EL (cell line): ENCODE results near the gene OLFML1.
"Not testable (repeated sequence)": the region's sequence is repeated elsewhere in the genome, so short reads cannot be mapped to it uniquely, and the experiment has no call there.

Experiments used
- DNase-seq: peaks from one replicate; pipeline ENCODE4 v3.0.0-alpha.2; 2016

OLFML1 gene

GRCh38 chr11:7513234-7514098, 28.2 kb downstream of the OLFML1 start, which contains the start of gene PPFIBP2:
PPFIBP2 (plus strand) TSS chr11:7513999; CDS start chr11:7549476, 35,477 bp downstream.
- peak; percentile 75 for DNase-seq

- no peak for DNase-seq
These were observed 28.8 kb downstream of the OLFML1 start for GRCh38 chr11:7514099-7514591.

- no peak for DNase-seq
These were observed 30.2 kb downstream of the OLFML1 start for GRCh38 chr11:7515447-7515886.

- no peak for DNase-seq
These were observed 31.2 kb downstream of the OLFML1 start for GRCh38 chr11:7516475-7516874.

- not testable (repeated sequence) for DNase-seq
These were observed 32.4 kb downstream of the OLFML1 start for GRCh38 chr11:7517743-7518142.

- DNase-seq: no peak
These were observed 33.7 kb downstream of the OLFML1 start for GRCh38 chr11:7518811-7519562.

- DNase-seq: no peak
These were observed 35.0 kb downstream of the OLFML1 start for GRCh38 chr11:7520011-7520942.

- DNase-seq: no peak
These were observed 35.7 kb downstream of the OLFML1 start for GRCh38 chr11:7520981-7521487.

GRCh38 chr11:7522121-7522520, 36.8 kb downstream of the OLFML1 start:
- no peak for DNase-seq

- DNase-seq: no peak
These were observed 37.2 kb downstream of the OLFML1 start for GRCh38 chr11:7522546-7522945.

- no peak for DNase-seq
These were observed 38.3 kb downstream of the OLFML1 start for GRCh38 chr11:7523416-7524210.

- no peak for DNase-seq
These were observed 39.3 kb downstream of the OLFML1 start for GRCh38 chr11:7524462-7525235.

GRCh38 chr11:7525424-7525823, 40.1 kb downstream of the OLFML1 start:
- DNase-seq: no peak

GRCh38 chr11:7527029-7527428, 41.7 kb downstream of the OLFML1 start:
- DNase-seq: no peak

- DNase-seq: no peak
These were observed 43.3 kb downstream of the OLFML1 start for GRCh38 chr11:7528514-7529049.

GRCh38 chr11:7530013-7530640, 44.8 kb downstream of the OLFML1 start:
- no peak for DNase-seq

- no peak for DNase-seq
These were observed 45.7 kb downstream of the OLFML1 start for GRCh38 chr11:7531011-7531410.

GRCh38 chr11:7532405-7533145, 47.3 kb downstream of the OLFML1 start:
- no peak for DNase-seq
